NCI-H1694 treated with DMSO at 0.1 percent for 48 hours (cell line): ENCODE results near the gene LRRC42.

Experiments
- DNase-seq: peaks from one replicate; lab custom pipeline; 2025; lab: John Stamatoyannopoulos, UW

The LRRC42 gene

GRCh38 chr1:53942127-53942957 lies 3.8 kb upstream of the LRRC42 start:
- no peak for DNase-seq

GRCh38 chr1:53943090-53943489 lies 3.1 kb upstream of the LRRC42 start:
- DNase-seq, result no peak

GRCh38 chr1:53943490-53944043 lies 2.6 kb upstream of the LRRC42 start:
- DNase-seq, result no peak

- no peak for DNase-seq
Observed at GRCh38 chr1:53944469-53945182, 1.5 kb upstream of the LRRC42 start.

GRCh38 chr1:53945183-53945432 lies 1.0 kb upstream of the LRRC42 start:
- DNase-seq, result no peak

GRCh38 chr1:53945433-53946251 lies 508 bp upstream of the LRRC42 start, which contains the start of gene IFT25:
Gene IFT25 (minus strand): TSS chr1:53945699. CDS start chr1:53940082, 5,617 bp downstream.
- peak; percentile 90 for DNase-seq

GRCh38 chr1:53947172-53947907 lies 1.2 kb downstream of the LRRC42 start:
- DNase-seq, result peak; percentile 19

GRCh38 chr1:53948291-53948690 lies 2.1 kb downstream of the LRRC42 start:
- DNase-seq, result no peak

- peak; percentile 60 for DNase-seq
Observed at GRCh38 chr1:53949023-53949990, 3.2 kb downstream of the LRRC42 start.

- DNase-seq, result no peak
Observed at GRCh38 chr1:53951697-53952096, 5.5 kb downstream of the LRRC42 start.

- no peak for DNase-seq
Observed at GRCh38 chr1:53954128-53954527, 8.0 kb downstream of the LRRC42 start.

GRCh38 chr1:53956308-53957168 lies 10.4 kb downstream of the LRRC42 start:
- DNase-seq, result peak; percentile 73

GRCh38 chr1:53957194-53957818 lies 11.2 kb downstream of the LRRC42 start:
- no peak for DNase-seq

- DNase-seq, result peak; percentile 30
Observed at GRCh38 chr1:53959664-53960250, 13.6 kb downstream of the LRRC42 start.

GRCh38 chr1:53962395-53962794 lies 16.2 kb downstream of the LRRC42 start:
- no peak for DNase-seq

GRCh38 chr1:53963460-53963859 lies 17.3 kb downstream of the LRRC42 start:
- DNase-seq, result no peak

GRCh38 chr1:53964109-53964508 lies 18.0 kb downstream of the LRRC42 start:
- no peak for DNase-seq

- no peak for DNase-seq
Observed at GRCh38 chr1:53966794-53967193, 20.6 kb downstream of the LRRC42 start.
